Stimulated activated CD4-positive, alpha-beta T cell treated with anti-CD3 and anti-CD28 coated beads, Interleukin-1b, Interleukin-23, amount 100 ng/mL, for 24 hours (primary cell): ENCODE results near the gene SMDT1.
"Not testable (repeated sequence)": the region's sequence is repeated elsewhere in the genome, so short reads cannot be mapped to it uniquely, and the experiment has no call there.

Source experiments
- DNase-seq, 4 experiments: peaks; one replicate each; pipeline ENCODE4 v3.0.0-alpha.2; 2020; ENCODE audit warnings: low read depth in 4 of 4, low spot score in 1 of 4

Gene SMDT1

GRCh38 chr22:42070517-42071422, 8.7 kb upstream of the SMDT1 start, which contains the start of gene NAGA:
Gene NAGA, minus strand, starts transcription at chr22:42070812. Its CDS starts 515 bp downstream, at chr22:42070297.
- peak; percentile 63 to 93 (median 76) for DNase-seq

GRCh38 chr22:42071508-42071907, 8.0 kb upstream of the SMDT1 start:
- DNase-seq: not testable (repeated sequence)

- DNase-seq: no peak
These were observed 6.7 kb upstream of the SMDT1 start for GRCh38 chr22:42072606-42073330.

- DNase-seq: no peak
These were observed 5.9 kb upstream of the SMDT1 start for GRCh38 chr22:42073621-42074041.

GRCh38 chr22:42074132-42074811, 5.2 kb upstream of the SMDT1 start, which contains the start of gene PHETA2:
Gene PHETA2, plus strand, starts transcription at chr22:42074248. Its CDS starts 3,046 bp downstream, at chr22:42077294.
- DNase-seq: peak in 1 of 4 experiments; percentile 40

- no peak for DNase-seq
These were observed 4.4 kb upstream of the SMDT1 start for GRCh38 chr22:42074846-42075676.

- DNase-seq: no peak
These were observed 2.6 kb upstream of the SMDT1 start for GRCh38 chr22:42076764-42077485.

GRCh38 chr22:42077486-42078125, 1.9 kb upstream of the SMDT1 start:
- DNase-seq: no peak

GRCh38 chr22:42078469-42079318, 806 bp upstream of the SMDT1 start:
- DNase-seq: no peak

GRCh38 chr22:42080287-42080686, 787 bp downstream of the SMDT1 start:
- no peak for DNase-seq

GRCh38 chr22:42083119-42083518, 3.6 kb downstream of the SMDT1 start:
- no peak for DNase-seq

GRCh38 chr22:42084874-42085273, 5.4 kb downstream of the SMDT1 start:
- no peak for DNase-seq

GRCh38 chr22:42086051-42086450, 6.6 kb downstream of the SMDT1 start:
- no peak for DNase-seq

- peak; percentile 84 to 98 (median 94) for DNase-seq
These were observed 11.3 kb downstream of the SMDT1 start, which contains the start of gene NDUFA6 for GRCh38 chr22:42090596-42091454. Gene NDUFA6, minus strand, starts transcription at chr22:42090772. Its CDS starts 28 bp downstream, at chr22:42090744.

- no peak for DNase-seq
These were observed 11.9 kb downstream of the SMDT1 start for GRCh38 chr22:42091455-42091782.

- DNase-seq: no peak
These were observed 21.7 kb downstream of the SMDT1 start for GRCh38 chr22:42101199-42101598.

- DNase-seq: not testable (repeated sequence)
These were observed 24.9 kb downstream of the SMDT1 start for GRCh38 chr22:42104332-42104860.
